SH-SY5Y (cell line): ENCODE data around the gene SRXN1.

ENCODE experiments used
- GATA2 ChIP-seq: IDR thresholded peaks from 2 replicates; pipeline ENCODE4 v1.6.1; 2011; ENCODE audit warnings: mild to moderate bottlenecking, low read depth, low read length
- GATA3 ChIP-seq: IDR thresholded peaks from 2 replicates; pipeline ENCODE4 v1.6.1; 2011; ENCODE audit warnings: low read depth, mild to moderate bottlenecking, low read length, moderate library complexity

- no peak for TF ChIP-seq GATA2
- TF ChIP-seq GATA3, result no peak
Observed at GRCh38 chr20:608970-609369, 44.0 kb downstream of the SRXN1 start.
